Stimulated activated CD4-positive, alpha-beta T cell treated with anti-CD3 and anti-CD28 coated beads, Interleukin-4, amount 100 ng/mL, for 48 hours (primary cell): Measurements from ENCODE around the gene DDI2.
"Not testable (repeated sequence)": the region's sequence is repeated elsewhere in the genome, so short reads cannot be mapped to it uniquely, and the experiment has no call there.

ENCODE experiments used
- DNase-seq, 2 donors: peaks; one replicate each; pipeline ENCODE4 v3.0.0-alpha.2; 2020; ENCODE audit warnings: low read depth in 2 of 2

DDI2 gene

DNA sequence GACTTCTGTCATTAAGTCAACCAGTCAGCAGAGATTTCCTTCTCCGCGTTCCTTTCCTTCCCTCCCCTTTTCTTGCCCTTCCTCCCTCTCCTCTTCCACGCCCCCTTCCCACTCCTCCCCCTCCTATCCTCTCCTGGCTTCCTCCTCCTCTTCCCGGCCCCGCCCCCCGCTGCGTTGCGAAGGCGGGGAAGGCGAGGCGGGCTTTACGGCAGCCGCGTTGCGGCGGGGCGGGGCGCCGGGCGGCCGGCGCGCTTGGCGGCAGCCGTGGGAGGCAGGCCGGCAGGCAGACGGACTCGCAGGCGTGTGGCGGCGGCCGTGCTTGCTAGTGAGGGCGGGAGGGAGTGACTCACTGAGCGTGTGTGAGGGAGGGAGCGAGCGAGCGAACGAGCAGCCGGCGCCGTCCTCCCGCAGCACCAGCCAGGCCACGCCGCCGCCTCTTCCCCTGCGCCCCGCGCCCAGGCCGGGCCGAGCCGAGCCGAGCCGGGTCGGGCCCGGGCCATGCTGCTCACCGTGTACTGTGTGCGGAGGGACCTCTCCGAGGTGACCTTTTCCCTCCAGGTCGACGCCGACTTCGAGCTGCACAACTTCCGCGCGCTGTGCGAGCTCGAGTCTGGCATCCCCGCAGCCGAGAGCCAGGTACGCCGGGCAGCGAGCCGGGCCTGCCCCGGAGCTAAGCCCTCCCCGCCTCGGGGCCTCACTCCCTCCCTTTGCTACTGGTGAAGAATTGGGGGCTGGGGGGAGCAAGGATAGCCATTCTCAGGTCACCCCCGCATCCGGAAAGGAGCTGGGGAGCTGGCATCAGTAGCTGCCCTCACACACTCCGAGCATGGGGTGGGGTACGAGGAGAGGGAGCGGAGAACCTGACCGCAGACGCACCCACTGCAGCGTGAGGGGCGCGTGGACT, at the start of gene DDI2:
Gene DDI2 (plus strand): TSS at position 286 of the 904 bp plus-strand sequence. CDS start 213 bp downstream, at position 499.
- peak; percentile 86 to 94 for DNase-seq

- DNase-seq = no peak
Measured at GRCh38 chr1:15568387-15569073, 48.7 kb upstream of the DDI2 start.

DNA sequence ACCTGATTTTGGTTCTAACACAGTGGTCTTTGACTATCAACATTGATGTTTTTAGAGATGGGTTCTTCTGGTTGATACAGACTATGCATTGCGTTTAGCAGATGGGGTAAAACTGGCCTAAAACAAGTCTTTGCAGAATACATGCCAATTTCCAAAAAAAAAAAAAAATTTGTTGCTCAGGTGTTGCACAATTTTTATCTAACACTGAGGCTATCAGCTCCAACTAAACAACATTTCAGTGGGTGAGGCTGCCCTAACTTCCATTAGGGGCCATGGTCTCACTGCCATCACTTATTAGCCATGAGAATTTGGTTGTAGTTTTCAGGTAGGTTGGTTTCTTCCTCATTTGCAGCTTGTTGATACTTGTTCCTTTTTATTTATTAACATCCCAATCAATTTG, 46.4 kb upstream of the DDI2 start:
- DNase-seq = no peak

DNA sequence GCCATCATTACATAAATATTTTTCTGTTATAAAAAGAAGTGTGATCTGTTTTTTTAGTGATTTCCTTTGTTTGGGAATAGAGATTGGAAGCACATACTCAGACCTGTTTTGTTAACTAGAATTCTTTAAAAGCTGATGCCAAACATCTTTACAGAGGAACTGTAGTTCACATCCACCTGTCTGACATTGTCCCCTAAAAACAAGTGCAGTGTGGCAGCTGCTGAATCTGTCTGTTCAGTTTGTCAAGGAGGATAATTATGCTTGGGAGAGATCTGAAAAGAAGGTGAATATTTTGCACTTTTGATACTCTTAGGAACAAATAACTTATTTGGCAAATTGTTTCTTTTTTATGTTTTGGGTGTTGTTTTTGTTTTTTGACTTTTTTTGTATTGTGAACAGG, 46.0 kb upstream of the DDI2 start:
- DNase-seq = no peak

GRCh38 chr1:15573477-15573876, 43.8 kb upstream of the DDI2 start:
- no peak for DNase-seq

DNA sequence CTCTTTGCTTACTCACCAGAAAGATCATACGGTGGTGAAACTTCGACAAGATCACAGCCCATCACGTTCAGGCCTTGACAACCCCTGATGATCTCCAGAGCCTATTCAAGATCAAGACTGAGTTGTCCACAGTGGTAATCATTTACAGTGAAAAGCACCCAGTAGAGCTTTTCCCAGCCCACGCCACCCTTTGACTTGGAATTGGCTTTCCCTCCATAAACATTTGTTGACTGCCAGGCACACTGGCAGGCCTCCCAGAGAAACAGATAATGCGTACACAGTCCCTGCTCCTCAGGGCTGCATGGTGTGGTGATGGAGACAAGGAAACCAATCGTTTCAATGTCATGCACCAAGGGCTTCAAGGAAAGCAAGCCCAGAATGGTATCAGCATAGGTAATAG, 42.5 kb upstream of the DDI2 start:
- no peak for DNase-seq

GRCh38 chr1:15575549-15576150, 41.6 kb upstream of the DDI2 start:
- no peak for DNase-seq

GRCh38 chr1:15577691-15578090, 39.6 kb upstream of the DDI2 start:
- DNase-seq = no peak

DNA sequence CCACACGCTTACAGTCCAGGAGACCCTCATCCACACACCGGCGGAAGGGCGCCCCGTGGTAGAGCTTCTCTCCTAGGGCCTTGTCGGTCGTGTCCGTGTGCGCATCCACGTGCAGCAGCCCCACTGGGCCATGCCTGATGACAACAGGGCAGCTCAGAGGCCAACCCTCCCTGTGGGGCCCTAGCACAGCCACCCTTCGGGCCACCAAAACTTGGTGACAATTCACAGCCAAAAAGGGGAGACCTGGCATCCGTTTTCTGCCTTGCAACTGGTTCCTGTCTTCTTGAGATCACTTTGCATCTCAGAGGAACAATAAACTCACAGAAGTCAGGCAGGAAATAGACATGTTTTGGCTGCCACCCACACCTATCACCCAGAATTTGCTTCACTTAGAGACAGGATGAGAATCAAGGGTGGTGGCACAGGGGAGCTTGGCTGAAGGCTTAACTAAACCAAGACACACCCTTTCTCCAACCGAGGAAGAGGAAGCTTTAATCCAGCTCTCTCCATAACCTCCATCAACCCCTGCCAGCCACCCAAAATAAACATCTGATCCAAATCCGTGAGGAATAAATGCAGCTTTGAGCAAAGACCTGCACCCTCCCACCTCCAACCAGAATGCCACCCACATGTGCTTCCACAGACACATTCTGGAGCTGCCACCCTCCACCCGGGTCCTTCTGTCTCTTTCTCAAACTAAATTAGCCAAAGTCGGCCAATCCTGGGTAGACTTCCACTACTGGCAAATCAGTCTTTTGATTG, 38.2 kb upstream of the DDI2 start:
- DNase-seq = no peak

DNA sequence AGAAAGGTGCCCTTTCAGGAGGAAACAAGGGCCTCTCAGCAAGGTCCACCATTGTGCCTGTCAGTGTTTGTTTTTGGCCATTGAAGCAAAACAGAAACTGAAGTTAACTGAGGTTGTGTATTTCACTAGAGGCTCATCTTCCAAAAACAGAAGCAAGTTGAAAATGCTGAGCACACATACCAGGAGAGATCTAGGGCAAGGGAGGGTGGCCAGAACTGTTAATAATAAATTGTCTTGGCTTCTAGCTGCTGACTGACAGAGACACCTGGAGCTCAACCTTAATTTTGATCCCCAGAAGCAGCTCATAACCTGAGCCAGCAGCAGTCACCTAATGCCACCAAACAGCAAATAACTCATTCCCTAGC, 37.6 kb upstream of the DDI2 start:
- DNase-seq = no peak

DNA sequence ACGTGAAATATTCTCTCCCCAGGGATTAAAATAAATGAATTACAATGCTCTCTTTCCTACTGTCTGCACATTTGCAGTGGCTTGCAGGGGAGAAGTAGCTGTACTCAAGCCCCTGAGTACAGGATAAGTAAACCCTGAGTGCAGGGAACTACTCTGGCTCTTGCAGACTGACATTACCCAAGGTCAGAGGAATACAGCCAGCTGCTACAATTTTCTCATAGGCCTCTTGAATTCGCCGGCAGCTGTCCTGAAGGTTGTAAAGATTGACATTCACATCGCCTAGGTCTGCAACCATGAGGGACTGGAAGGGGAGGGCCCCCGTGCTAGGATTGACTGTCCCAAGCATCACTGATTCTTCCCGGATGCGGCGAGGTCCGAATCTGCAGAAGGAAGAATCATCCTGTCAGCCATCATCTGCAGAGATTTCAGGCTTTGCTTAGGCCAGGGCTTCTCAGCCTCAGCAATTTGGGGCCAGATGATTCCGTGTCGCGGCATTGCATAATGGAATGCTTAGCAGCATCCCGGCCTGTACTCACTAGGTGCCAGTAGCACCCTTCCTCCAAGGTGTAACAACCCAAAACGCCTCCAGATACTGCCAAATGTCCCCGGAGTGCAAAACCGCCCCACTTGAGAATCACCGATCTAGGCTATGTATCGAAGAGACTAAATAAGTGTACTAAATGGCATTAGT, 34.1 kb upstream of the DDI2 start:
- no peak for DNase-seq

GRCh38 chr1:15584489-15585363, 32.5 kb upstream of the DDI2 start, which contains the start of gene AGMAT:
AGMAT (minus strand) TSS chr1:15585051; CDS start chr1:15584967, 84 bp downstream.
- DNase-seq = peak; percentile 50 to 54

DNA sequence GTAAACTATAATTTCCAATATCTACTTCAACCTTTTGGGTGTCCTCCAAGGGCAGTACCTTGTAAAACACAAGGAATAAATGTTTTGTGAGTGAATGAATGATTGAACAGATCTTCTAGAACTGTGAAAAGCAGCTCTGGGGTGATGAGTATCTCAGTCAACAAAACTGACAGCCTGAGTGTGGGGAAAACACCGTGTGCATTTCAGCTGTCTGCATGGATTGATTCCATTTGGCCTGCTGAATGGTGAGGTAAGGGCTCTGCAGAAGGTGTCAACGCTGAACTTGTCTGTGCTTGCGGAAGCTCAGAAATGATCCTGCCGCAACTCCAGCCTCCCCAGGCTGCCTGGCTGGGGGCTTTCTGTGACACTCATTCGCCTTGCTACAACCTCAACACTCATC, 25.0 kb upstream of the DDI2 start:
- DNase-seq = no peak

GRCh38 chr1:15595809-15596617, 21.2 kb upstream of the DDI2 start:
- no peak for DNase-seq

GRCh38 chr1:15598436-15598835, 18.8 kb upstream of the DDI2 start:
- DNase-seq = no peak

GRCh38 chr1:15603050-15603965, 13.9 kb upstream of the DDI2 start:
- DNase-seq = peak; percentile 85 to 92

GRCh38 chr1:15603966-15604282, 13.3 kb upstream of the DDI2 start:
- DNase-seq = not testable (repeated sequence)

- DNase-seq = not testable (repeated sequence)
Measured at GRCh38 chr1:15604400-15604799, 12.9 kb upstream of the DDI2 start.
